ENCODE results near the gene KCNIP2.

GRCh38 chr10:101816376-101816775 is 27.2 kb downstream of the KCNIP2 start:
- TF ChIP-seq CTCF (IDR thresholded peaks at IDR 0.05; ENCODE audit: low read depth, low read length) (no peak), EZH2phosphoT487 (IDR thresholded peaks at IDR 0.05; ENCODE audit: low read depth) (no peak)

All from OCI-LY3 (cell line).